GM19395 (cell line): ENCODE data around the gene CHTF8.
"Not testable (repeated sequence)": the region's sequence is repeated elsewhere in the genome, so short reads cannot be mapped to it uniquely, and the experiment has no call there.

ENCODE experiments used
- ATAC-seq: cut with Tn5 transposase; IDR thresholded peaks from one replicate; pipeline ENCODE4 v1.9.1; 2021; ENCODE audit warnings: mild to moderate bottlenecking, moderate library complexity; ENCODE audit not compliant: unreplicated experiment

The CHTF8 gene, protein sequence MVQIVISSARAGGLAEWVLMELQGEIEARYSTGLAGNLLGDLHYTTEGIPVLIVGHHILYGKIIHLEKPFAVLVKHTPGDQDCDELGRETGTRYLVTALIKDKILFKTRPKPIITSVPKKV

DNA sequence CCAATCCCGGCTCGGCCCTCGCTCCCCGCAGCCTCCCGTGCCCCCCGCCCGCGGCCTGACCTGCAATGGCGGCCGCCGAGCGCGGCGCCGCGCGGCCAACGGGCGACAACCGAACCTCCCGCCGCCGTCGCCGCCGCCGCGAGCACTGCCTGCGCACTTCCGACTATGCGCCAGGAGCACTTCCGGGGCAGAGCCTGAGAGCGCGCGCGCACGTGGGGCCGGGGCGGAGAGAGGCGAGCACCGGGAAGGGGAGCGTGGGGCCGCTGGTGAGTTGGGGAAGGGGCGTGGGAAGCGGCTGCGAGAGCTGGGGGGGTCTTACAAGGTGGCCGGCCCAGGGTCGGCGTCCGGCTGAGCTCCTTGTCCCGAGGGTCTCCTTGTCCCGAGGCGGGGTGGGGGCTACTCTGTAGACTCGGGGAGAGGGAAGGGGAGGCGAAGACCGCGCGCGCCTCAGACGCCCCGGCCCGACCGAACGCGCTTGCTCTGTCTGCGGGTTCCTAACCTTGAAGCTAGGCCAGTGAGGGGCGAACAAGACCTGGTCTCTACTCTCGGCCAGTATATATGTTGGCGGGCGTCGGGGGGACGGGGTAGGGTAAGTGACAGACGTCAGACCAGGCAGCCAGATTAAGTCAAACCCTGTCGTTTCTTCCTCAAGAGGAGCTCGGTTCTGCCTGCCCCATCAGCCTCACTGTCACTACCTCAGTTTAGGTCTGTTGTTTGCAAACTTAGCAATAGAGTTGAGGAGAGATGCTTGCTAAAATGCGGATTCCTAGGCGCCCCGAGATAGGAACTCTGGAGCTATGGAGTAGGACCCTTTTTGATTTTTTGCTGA lies at the start of gene CHTF8, which contains the start of gene UTP4:
CHTF8 (minus strand) TSS at position 165 of the 829 bp plus-strand sequence. CDS start 11,130 bp downstream, outside the sequence.
UTP4 (plus strand) TSS at position 226 of the 829 bp plus-strand sequence. CDS start 811 bp downstream, outside the sequence.
- ATAC-seq = peak; percentile 82

DNA sequence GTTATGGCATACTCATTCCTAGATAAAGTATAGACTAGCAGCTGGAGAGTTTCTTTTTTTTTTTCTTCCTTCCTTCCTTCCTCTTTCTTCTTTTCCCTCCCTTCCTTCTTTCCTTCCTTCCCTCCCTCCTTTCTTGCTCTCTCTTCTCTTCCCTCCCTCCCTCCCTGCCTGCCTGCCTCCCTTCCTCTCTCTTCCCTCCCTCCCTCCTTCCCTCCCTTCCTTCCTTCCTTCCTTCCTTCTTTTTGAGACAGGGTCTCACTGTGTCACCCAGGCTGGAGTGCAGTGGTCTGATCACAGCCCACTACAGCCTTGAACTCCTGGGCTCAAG lies 47.6 kb upstream of the CHTF8 start:
- no peak for ATAC-seq

DNA sequence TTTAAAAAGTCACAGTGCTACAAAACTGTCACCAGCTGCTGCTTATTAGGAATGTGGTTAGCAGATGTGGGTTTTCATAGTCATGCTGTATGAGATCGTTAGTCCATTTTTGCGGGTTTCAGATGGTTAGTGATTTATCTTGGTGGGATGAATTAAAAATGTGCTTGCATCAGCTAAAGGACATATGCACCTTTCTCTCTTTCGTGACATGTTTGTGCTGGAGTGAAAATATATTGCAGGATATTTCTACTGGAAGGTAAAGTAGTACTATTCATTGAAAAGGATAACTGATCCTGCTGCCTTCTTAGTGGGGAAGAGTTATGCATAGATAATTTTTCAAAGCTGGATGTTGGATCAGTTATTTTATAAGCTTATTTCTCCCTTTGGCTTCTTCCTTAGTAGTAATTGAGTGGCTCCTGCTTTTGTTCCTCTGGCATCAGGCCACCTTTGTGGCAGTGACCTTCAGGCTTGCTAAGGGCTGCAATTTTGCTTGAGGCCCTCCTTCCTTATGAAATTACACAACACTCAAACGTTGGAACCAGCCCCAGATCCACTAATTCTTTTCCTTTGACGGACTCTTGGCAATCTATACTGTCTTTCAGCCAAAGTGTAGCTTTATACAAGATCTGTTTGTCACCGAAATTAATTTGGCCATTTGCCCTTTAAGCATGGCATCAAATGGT lies 47.1 kb upstream of the CHTF8 start:
- no peak for ATAC-seq

DNA sequence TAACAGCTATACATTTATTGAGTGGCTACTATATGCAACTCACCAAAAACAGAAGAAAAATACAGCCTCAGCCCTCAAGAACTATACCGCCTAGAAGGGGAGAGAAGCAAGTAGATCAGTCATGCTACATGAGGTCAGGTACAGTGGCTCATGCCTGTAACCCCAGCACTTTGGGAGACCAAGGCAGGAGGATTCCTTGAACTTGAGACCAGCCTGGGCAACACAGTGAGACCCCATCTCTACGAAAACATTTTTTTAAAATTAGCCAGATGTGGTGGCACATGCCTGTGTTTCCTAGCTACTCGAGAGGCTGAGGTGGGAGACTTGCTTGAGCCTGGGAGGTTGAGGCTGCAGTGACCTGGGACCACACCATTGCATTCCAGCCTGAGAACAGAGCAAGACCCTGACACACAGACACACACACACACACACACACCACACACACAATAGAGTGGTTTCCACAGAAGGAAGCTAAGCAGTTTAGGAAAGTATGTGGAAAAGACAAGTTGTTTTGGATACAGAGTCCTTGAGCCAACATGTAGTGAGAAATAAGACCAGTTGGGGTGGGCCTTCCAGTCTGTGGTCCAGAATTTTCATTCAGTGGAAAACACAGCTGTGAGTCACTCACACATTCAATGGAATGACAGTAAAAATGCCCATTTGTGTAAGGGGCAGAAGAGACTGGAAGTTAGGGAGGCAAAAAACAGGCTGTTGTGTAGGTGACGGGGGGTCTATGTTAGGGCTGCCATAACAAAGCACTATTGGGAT lies 43.8 kb upstream of the CHTF8 start:
- ATAC-seq = no peak

DNA sequence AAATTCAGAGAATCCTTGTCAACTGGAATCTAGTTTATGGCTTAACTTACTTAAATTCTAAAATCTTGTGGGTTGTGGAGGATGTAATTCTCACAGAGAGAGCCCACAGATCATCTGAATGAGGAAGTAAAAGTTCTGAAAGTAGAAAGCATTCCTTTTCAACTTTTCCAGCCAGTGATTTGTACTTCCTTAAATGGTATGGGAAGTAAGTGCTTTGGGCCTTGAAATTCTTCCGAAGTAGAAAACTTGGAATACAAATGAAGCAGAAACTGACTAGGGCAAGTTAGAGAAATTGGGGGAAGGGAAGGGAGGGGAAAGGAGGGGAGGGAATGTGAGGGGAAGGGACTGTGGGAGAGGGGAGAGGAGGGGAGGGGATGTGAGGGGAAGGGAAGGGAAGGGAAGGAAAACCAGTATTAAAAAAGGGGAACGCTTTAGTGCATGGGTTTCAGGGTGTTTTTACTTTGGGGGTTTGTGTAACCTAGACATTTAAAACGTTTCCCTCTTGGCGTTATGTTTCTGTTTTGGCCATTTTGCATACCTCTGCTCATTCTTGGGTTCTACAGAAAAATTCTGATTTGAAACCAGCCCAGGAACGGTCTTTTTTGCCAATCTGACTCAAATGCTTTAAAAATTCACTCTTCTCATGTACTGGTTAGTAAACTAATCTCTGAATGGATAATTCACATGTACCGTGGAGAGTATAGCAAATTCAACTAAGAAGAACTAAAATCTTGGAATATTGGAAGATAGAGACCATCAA lies 39.1 kb upstream of the CHTF8 start:
- no peak for ATAC-seq

DNA sequence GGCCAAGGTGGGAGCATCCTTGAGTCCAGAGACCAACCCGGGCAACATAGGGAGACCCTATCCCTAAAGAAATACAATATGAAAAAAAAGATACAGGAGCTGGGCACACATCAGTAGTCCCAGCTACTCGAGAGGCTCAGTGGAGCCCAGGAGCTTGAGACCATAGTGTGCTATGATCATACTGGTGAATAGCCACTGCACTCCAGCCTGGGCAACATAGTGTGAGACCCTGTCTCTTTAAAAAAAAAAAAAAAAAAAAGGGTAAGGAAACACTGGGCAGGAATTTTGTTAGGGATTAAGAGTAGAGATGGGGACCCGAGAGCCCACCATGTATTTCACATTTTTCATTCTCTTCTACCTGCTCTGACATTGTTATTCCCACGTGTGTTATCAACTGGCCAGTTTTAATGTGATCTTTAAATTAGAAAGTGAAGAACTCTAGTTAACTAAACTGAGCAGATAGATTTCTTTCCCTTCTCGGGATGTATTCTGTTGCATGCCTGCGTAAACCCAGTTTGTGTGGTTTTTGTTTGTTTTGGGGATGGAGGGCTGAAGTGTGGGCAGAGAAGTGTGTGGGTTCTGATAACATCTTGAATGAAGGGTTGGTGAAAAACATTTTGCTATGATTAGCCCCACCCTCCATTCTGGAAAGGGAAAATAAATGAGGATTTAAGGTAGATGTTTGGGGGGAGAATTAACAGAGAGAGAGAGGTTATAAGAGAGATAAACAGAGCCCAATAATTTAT lies 37.4 kb upstream of the CHTF8 start:
- no peak for ATAC-seq

DNA sequence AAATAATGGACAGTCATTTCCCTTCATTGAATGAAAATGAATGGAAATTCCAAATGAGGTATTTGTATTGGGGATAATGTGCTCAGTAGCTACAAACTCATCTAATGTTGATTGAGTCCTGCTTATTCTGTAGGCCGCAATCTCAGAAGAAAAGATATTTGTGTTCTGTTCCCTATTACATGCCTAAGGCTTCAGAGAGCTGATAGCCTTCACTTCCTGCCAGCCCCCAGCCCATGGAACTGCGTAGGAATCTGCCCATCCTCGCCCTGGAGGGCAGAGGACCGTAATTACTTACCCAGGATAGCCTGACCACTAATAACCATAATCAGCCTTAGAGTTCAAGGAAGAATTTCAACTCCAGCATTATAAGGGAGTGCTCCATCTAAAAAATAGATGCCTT lies 36.7 kb upstream of the CHTF8 start:
- no peak for ATAC-seq

DNA sequence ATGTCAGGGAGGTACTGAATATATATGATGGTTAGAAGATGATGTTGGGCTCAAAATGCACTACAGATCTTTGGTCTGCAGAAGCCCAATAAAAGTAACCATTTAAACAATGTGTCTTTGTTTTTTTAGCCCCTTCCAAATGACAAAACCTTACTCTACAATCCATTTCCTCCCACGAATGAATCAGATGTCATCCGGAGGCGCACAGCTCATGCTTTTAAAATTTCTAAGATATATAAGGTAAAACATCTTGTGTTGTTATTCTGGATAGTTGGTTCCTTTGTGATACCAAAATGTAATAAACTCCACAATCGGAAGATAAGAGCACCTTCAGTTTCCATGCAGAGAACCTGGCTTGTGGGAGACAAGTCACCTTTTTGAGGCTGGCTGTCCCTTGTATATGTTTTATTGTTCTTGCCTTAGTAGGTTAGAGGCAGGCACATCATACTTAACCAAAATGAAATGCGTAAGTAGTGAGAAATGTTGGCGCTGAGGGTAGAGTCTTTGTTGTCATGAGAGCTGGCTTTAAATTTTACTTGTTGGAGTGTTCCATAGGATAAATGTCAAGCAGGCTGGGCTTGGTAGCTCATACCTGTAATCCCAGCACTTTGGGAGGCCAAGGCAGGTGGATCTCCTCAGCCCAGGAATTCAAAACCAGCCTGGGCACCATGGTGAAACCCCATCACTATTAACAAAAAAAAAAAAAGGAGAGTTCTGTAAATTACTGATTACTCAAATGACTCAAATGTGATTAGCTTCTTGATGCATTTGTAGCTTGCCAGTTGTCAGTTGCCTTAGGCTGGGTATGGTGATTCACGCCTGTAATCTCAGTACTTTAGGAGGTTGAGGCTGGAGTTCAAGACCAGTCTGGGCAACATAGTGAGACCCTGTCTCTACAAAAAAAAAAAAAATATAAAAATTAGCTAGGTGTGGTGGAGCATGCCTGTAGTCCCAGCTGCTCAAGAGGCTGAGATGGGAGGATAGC lies 34.9 kb upstream of the CHTF8 start:
- ATAC-seq = no peak

DNA sequence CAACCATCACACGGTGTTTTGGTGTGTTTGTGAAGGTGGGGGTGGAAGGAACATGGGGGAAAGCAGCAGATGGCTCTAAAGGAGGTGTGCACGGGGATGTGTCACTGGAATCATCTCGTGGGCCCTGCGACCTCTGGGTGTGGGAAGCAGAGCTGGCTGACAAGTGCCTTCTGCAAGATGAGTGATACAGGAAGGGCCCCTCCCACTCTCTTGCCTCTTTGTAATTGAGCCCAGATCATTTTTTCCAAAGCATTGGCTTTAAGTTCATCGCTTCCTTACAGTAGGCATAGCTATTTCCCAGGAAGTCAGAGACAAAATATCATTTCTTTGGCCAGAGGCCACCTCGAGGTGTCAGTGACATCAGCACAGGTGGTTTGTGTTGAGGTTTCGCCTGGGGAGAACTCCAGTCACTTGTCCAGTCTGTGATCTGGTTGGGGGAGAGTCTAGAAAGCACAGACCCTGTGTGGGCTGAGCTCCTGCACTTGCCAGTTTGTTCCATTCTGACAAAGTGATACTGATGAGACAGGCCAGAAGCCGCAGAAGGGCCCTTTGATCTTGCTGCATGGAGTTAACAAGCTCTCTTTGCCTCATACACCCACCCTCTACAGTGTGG lies 33.9 kb upstream of the CHTF8 start:
- no peak for ATAC-seq

DNA sequence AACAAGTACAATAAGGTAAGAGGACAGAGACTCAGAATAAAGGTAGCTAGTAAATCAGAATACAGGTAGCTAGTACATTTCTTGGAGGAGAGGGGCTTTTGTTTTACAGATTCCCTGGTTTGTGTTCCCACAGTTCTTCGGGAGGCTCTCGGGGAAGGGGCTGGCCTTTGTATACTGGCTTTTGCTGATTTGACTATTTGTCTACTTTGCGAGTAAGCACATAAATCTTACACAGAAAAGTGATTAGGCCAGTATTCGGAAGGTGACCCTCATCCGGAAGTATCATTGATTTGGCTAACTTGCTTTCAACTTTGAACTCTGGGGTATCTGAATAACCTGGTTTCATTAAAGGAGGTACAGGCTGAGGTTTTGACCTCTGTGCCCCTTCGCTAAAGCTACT lies 33.2 kb upstream of the CHTF8 start:
- no peak for ATAC-seq

DNA sequence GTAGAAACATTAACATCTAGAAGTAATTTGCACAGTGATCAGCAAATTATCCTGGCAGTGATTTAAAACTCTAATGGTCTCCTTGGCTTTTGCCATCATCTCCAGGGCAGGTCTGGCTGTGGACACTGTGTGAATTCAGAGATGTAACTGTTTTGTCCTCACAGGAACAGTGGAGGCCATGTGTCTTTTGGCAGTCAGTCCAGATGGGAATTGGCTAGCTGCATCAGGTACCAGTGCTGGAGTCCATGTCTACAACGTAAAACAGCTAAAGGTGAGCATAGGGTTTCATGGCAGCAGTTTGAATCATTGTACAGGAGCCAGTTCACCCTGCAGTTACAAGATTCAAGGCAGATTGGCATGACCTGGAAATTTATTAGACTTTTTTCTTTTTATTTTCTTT lies 27.8 kb upstream of the CHTF8 start:
- ATAC-seq = no peak

DNA sequence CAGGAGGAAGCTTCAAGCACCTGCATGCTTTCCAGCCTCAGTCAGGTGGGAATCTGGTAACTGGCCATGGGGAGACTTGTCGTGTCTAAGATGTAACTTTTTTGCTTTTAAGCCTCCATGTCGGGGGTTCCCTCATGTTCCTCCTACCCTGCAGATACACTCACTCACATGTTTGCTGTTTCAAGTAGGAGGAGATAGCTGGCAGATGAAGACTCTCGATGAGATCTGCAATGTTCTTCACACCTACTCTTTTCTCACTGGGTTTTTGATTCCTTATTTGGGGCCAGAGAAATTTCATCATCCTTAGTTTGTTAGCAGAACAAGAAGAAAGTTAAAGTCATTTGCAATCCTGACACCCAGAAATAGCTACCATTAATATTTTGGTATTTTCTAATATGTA lies 24.8 kb upstream of the CHTF8 start:
- no peak for ATAC-seq

DNA sequence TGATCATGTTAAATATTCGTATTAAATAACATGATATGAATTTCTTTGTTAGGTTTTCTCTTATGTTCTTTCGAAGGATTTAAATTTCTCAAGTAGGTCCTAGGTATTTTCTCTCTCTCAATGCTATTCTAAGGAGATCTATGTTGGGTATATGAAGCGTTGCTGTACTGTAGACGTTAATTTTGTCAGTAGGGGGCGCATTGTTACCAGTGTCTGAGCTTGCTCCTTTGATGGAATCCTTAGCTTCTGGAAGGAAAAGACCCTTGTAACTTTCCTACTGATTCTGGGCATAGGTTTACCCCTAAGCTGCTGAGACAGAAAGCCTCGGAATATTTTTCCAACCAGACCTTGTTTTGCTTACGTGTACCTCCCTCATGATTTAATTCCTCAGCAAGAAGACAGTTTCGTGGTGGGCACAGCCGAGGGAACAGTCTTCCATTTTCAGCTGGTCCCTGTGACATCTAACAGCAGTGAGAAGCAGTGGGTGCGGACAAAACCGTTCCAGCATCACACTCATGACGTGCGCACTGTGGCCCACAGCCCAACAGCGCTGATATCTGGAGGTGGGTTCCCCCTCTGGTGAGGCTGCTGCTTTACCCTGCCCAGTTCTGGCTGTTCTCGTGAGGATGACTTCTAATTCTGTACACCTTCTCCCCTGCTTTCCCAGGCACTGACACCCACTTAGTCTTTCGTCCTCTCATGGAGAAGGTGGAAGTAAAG lies 17.9 kb upstream of the CHTF8 start:
- no peak for ATAC-seq

DNA sequence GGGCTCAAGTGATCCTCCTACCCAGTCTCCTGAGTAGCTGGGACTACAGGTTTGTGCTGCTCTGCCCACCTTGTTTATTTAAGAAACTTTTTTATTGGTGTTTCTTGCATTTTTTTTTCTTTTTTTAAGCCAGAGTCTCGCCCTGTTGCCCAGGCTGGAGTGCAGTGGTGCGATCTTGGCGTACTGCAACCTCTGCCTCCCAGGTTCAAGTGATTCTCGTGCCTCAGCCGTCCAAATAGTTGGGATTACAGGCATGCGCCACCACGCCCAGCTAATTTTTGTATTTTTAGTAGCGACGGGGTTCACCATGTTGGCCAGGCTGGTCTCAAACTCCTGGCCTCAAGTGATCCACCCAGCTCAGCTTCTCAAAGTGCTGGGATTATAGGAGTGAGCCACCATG lies 17.2 kb upstream of the CHTF8 start:
- not testable (repeated sequence) for ATAC-seq

DNA sequence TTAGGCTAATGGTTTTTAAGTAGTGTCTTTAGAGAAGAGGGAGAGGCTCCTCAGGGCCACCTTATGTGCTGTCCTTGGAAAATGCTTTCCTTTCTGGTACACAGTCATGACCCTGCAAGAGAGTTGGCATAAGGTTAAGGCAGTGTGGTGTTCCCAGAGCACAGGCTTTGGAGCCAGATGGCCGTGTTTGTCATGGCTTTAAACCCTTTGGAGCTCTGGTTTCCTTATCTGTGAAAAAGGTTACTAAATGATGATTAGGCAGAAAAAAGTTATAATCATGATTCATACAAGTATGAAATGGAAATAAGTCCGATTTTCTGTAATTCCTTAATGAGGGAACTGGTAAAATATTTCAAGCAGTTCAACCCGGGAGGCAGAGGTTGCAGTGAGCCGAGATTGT lies 13.3 kb upstream of the CHTF8 start:
- ATAC-seq = no peak

DNA sequence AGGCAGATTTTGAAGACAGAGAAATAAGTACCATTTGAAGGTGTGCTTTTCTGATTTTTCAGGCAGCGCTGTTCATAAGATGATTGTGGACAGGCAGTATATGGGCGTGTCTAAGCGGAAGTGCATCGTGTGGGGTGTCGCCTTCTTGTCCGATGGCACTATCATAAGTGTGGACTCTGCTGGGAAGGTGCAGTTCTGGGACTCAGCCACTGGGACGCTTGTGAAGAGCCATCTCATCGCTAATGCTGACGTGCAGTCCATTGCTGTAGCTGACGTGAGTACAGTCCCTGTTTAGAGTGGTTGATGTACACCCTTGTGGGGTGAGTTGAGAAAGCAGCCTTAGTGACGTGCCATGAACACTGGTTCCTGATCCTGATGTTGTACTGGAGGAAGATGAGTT lies 10.7 kb upstream of the CHTF8 start:
- no peak for ATAC-seq

DNA sequence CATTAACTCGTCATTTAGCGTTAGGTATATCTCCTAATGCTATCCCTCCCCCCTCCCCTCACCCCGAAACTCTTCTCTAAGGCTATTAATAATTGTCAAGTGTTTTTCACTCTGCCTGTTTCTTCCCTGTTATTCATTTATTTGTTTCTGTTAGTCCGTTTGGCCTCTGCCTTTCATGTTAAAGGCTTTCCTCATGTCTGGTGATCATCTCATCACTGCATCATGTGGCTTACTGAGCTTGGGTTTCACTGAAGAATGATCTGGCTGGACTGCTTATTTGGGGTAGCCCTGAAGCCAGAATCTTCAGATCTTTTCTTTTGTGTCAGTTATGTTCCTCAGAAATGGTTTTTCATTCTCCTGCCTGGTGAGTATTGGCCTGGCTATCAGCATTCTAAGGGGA lies 9.5 kb upstream of the CHTF8 start:
- ATAC-seq = no peak

DNA sequence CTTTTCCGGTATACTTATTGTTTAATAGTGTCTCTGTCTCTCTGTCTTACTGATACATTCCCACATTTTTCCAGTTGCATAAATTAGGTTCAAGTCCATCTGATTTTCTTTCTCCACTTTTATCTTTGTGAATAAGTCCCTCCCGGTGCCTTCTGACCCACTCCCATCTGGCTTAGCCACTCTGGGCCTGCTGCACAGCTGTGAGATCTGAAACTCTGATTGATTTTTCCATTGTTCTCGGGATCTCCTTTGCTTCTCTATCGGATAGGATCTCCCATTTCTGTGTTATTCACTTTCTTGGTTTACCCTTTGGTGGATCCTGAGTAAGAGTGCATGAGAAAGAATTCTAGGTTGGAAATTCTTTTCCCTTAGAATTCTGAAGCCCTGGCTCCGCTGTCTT lies 8.6 kb upstream of the CHTF8 start:
- no peak for ATAC-seq
